SU-DHL-6 (cell line): ENCODE measurements around the gene IRF8.

Source experiments
- H2AFZ ChIP-seq: fragments of 200-600 bp; sonication (generic); 2 replicates; pipeline ENCODE4 v1.6.1; 2014; ENCODE audit warnings: low read depth, mild to moderate bottlenecking, moderate library complexity, mixed read lengths, antibody characterized with exemption, low read length; ENCODE audit not compliant: severe bottlenecking
- H3F3A ChIP-seq: fragments of 200-600 bp; shearing (Covaris generic); 2 replicates; pipeline ENCODE4 v1.6.0; 2016; ENCODE audit warnings: antibody characterized with exemption, mild to moderate bottlenecking; ENCODE audit not compliant: insufficient read depth
- H3K27ac ChIP-seq: fragments of 200-600 bp; sonication (generic); 2 replicates; pipeline ENCODE4 v1.5.1; 2016; ENCODE audit warnings: low read depth, mild to moderate bottlenecking, low read length, moderate library complexity, mixed read lengths
- H3K27me3 ChIP-seq: fragments of 200-600 bp; sonication (generic), shearing (Covaris generic); 2 replicates; pipeline ENCODE4 v1.6.0; 2014; ENCODE audit warnings: mild to moderate bottlenecking, low read length
- H3K36me3 ChIP-seq: fragments of 200-600 bp; sonication (generic); 2 replicates; pipeline ENCODE4 v1.6.1; 2014; ENCODE audit warnings: mild to moderate bottlenecking, low read length, mixed read lengths
- H3K4me2 ChIP-seq: fragments of 300-600, 200-600 bp; shearing (Covaris generic), sonication (generic); 2 replicates; pipeline ENCODE4 v1.6.0; 2014; ENCODE audit warnings: low read length, low read depth, mild to moderate bottlenecking; ENCODE audit not compliant: poor library complexity, severe bottlenecking
- H3K4me3 ChIP-seq: fragments of 200-600 bp; sonication (generic); 2 replicates; pipeline ENCODE4 v1.5.1; 2014; ENCODE audit warnings: antibody characterized with exemption, low read length, mild to moderate bottlenecking, mixed read lengths; ENCODE audit not compliant: insufficient read depth, poor library complexity, severe bottlenecking
- H3K79me2 ChIP-seq: fragments of 200-600 bp; sonication (generic); 2 replicates; pipeline ENCODE4 v1.6.1; 2014; ENCODE audit warnings: mild to moderate bottlenecking, low read length, moderate library complexity; ENCODE audit not compliant: insufficient read depth
- H3K9ac ChIP-seq: fragments of 200-600 bp; sonication (generic); 2 replicates; pipeline ENCODE4 v1.7.0; 2014; ENCODE audit warnings: mild to moderate bottlenecking, low read length
- H3K9me2 ChIP-seq: fragments of 200-600 bp; sonication (generic); replicated peaks from 2 replicates; pipeline ENCODE4 v1.6.1; 2014; ENCODE audit warnings: low read length; ENCODE audit not compliant: insufficient read depth
- H3K9me3 ChIP-seq: fragments of 200-600 bp; sonication (generic); 2 replicates; pipeline ENCODE4 v1.6.1; 2014; ENCODE audit warnings: low read length, mixed read lengths; ENCODE audit not compliant: insufficient read depth
- H4K20me1 ChIP-seq: fragments of 200-600 bp; sonication (generic); 2 replicates; pipeline ENCODE4 v1.6.1; 2014; ENCODE audit warnings: low read depth, mild to moderate bottlenecking, antibody characterized with exemption, low read length, moderate library complexity, mixed read lengths
- CTCF ChIP-seq: fragments of 200-600 bp; sonication (generic); IDR thresholded peaks from one replicate; pipeline ENCODE4 v1.5.1; 2017; ENCODE audit warnings: antibody characterized with exemption, mild to moderate bottlenecking, low read length, moderate library complexity; ENCODE audit not compliant: insufficient read depth, poor library complexity, severe bottlenecking
- EZH2phosphoT487 ChIP-seq: fragments of 200-600 bp; sonication (generic), shearing (Covaris generic); conservative IDR thresholded peaks from 2 replicates; pipeline ENCODE4 v1.6.1; 2018; ENCODE audit warnings: mild to moderate bottlenecking, antibody characterized with exemption, low read length, moderate library complexity, mixed read lengths

Gene IRF8

GRCh38 chr16:85954927-85955519 lies 56.1 kb downstream of the IRF8 start:
- Histone ChIP-seq H3F3A (0 out of 2 replicates have a peak, but pooled peaks cover under 1% of the 10 kb centered on the region), H3K27ac (no peak overlapping the region), H3K79me2 (no peaks in the 10 kb centered on the region), H3K9ac (no peak overlapping the region), H4K20me1 (no peaks in the 10 kb centered on the region), H3K9me2 (no peaks in the 10 kb centered on the region), H3K9me3 (no peaks in the 10 kb centered on the region), H2AFZ (no peak overlapping the region), H3K4me2 (no peak overlapping the region), H3K27me3 (no peaks in the 10 kb centered on the region), H3K36me3 (no peaks in the 10 kb centered on the region), H3K4me3 (no peak overlapping the region)
- TF ChIP-seq EZH2phosphoT487 (no peak), CTCF (no peak)

DNA sequence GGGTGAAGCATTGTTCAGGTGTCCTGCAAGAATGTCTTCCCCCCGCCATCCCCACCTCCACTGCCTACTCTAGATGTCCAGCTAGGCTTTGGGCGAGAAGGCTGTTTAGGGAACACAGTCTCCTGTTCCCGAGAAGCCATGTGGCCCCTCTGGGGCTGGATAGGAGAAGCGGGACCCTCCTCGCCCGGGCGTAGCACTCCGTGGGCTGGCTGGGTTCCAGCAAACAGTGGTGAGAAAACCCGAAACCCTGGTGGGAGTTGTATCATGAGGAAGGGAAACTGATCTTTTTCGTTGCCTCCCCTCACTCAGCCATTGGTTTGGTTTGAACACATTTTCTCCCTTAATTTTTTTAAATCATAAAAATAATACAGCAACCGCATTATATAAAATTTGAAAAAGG lies 56.6 kb downstream of the IRF8 start:
- TF ChIP-seq EZH2phosphoT487, result no peak
- no peak for TF ChIP-seq CTCF
- Histone ChIP-seq H3K27me3 (no peaks in the 10 kb centered on the region), H3K4me3 (no peak overlapping the region), H3K9ac (no peak overlapping the region), H3K9me3 (no peaks in the 10 kb centered on the region), H3K9me2 (no peaks in the 10 kb centered on the region), H3K4me2 (no peak overlapping the region), H3F3A (no peaks in the 10 kb centered on the region), H4K20me1 (no peaks in the 10 kb centered on the region), H3K79me2 (no peaks in the 10 kb centered on the region), H3K27ac (no peak overlapping the region), H3K36me3 (no peaks in the 10 kb centered on the region), H2AFZ (no peak overlapping the region)

DNA sequence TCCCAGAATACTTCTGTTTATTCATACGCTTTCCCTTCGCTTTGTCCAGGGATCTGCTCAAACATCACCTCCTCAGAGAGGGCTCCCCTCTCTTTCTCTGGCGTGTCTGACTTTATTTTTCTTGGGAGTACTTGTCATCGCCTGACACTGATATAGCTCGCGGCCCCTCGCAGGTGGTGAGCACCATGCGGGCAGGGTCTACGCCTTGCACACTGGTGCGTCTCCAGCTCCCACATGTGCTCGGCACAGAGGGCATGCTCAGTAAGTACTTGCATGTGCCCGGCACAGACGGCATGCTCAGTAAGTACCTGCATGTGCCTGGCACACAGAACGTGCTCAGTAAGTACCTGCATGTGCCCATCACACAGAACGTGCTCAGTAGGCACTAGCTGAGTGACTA lies 57.5 kb downstream of the IRF8 start:
- H3K79me2 ChIP-seq, result no peaks in the 10 kb centered on the region
- H3K9ac ChIP-seq, result no peak overlapping the region
- TF ChIP-seq EZH2phosphoT487 (no peak), CTCF (no peak)
- no peaks in the 10 kb centered on the region for H3K27me3 ChIP-seq
- no peak overlapping the region for H3K4me3 ChIP-seq
- no peaks in the 10 kb centered on the region for H3K36me3 ChIP-seq
- no peak overlapping the region for H2AFZ ChIP-seq
- no peaks in the 10 kb centered on the region for H3K9me3 ChIP-seq
- no peaks in the 10 kb centered on the region for H4K20me1 ChIP-seq
- H3K4me2 ChIP-seq, result no peak overlapping the region
- H3K9me2 ChIP-seq, result no peaks in the 10 kb centered on the region
- H3F3A ChIP-seq, result no peaks in the 10 kb centered on the region
- no peak overlapping the region for H3K27ac ChIP-seq
